Upper lobe of left lung (tissue), 6 donors: ENCODE results near the gene INPP5K. TPM values are rescaled to one million over a fixed set of nuclear protein-coding genes. Genes with fewer than 3 reads are reported as not detected.

Experiments used
- ATAC-seq, 2 donors: fragments of 200-7000 bp; cut with Tn5 transposase; one replicate each; pipeline ENCODE4 v1.9.1; 2022; ENCODE audit warnings: mild to moderate bottlenecking in 2 of 2, moderate library complexity in 2 of 2; ENCODE audit not compliant: low FRiP score in 2 of 2
- DNase-seq, 2 donors: peaks; one replicate each; pipeline ENCODE4 v3.0.0-alpha.2; 2019 to 2020
- H3K27ac ChIP-seq, 4 donors: fragments of 200-600 bp; sonication (generic); one replicate each; pipeline ENCODE4 v1.5.1; 2016 to 2019
- H3K27me3 ChIP-seq, 4 donors: fragments of 200-600 bp; sonication (generic); one replicate each; pipeline ENCODE4 v1.5.1; 2017 to 2019
- H3K36me3 ChIP-seq, 4 donors: fragments of 200-600 bp; sonication (generic); one replicate each; pipeline ENCODE4 v1.5.1; 2016 to 2019
- H3K4me1 ChIP-seq, 4 donors: fragments of 200-600 bp; sonication (generic); one replicate each; pipeline ENCODE4 v1.5.1; 2018 to 2019
- H3K4me3 ChIP-seq, 4 donors: fragments of 200-600 bp; sonication (generic); one replicate each; pipeline ENCODE4 v1.5.1; 2017 to 2019; ENCODE audit warnings: mild to moderate bottlenecking in 2 of 4, moderate library complexity in 1 of 4
- H3K9me3 ChIP-seq, 4 donors: fragments of 200-600 bp; sonication (generic); one replicate each; pipeline ENCODE4 v1.5.1; 2018 to 2019
- EP300 ChIP-seq, 4 donors: sonication (generic); formaldehyde crosslinking; IDR thresholded peaks; one replicate each; pipeline ENCODE4 v1.5.1; 2017; ENCODE audit warnings: antibody characterized with exemption in 4 of 4, control low read depth in 2 of 4
- POLR2A ChIP-seq, 4 donors: fragments of 450-650 bp; IDR thresholded peaks; one replicate each; pipeline ENCODE4 v1.5.1; 2016 to 2017; ENCODE audit warnings: antibody characterized with exemption in 4 of 4, mild to moderate bottlenecking in 2 of 4
- POLR2AphosphoS5 ChIP-seq, 2 donors: sonication (generic); formaldehyde crosslinking; IDR thresholded peaks; one replicate each; pipeline ENCODE4 v1.5.1; 2017; ENCODE audit warnings: antibody characterized with exemption in 2 of 2
- WGBS, 2 donors: methylation state at CpG; one replicate each; pipeline ENCODE4 v1.1.5; 2017 to 2018; 5-methylcytosine and 5-hydroxymethylcytosine counted together
- total RNA-seq, 6 donors: library from RNA; depleted of rRNA in 4 of 6; stranded (reverse); fragments of >200 nt in 4 of 6; gene quantifications; one replicate each; pipeline versions ENCODE4 v1.1.0 to v1.2.1, GENCODE V29; 2016 to 2021
- TF ChIP-seq, protein P1 (sequence below), 6 experiments: fragments of 450-650 bp in 4 of 6; fragments of 200-600 bp in 2 of 6; sonication (generic) in 2 of 6; IDR thresholded peaks; one replicate each; pipeline ENCODE4 v1.5.1; 2016 to 2019; ENCODE audit warnings: antibody characterized with exemption in 6 of 6
- donor health status: DM: no; HTN: no; CAD: no; lungs with moderate emphysema.
- donor health status: DM: no; HTN: yes; CAD: no; lungs with severe emphysema.

Gene INPP5K
- total RNA-seq, 6 donors from 2014 or later: 60.9 to 155 (median 84.6) TPM

DNA sequence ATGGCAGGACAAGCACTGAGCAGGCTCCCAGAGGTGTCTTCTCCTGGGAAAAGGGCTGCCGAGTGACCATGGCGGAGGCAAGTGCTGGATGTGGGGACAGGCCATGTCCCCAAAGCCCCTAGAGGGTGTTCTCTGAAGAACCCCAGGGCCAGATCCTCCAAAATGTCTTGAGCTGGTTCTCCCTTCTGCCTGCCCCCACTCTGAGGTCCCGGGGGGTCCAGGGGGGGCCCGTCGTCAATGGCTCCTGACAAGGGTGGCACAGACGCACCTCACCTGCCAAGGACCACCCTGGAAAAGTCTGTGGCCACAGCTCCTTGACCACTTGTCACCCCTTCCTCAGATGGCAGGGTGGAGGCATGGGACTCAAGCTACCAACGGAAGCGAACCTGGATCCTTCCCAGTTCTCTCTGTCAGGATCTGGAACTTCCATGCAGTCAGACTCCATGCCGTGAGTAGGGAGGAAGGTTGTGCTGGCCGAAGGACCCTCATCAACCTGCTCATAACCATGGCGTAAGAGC, 21.6 kb downstream of the INPP5K start:
- peaks cover 45 to 59% (median 50%) of the 10 kb centered on the region in 4 donors for H3K4me1 ChIP-seq
- TF ChIP-seq POLR2A (IDR thresholded peaks at IDR 0.05) (no peak), EP300 (IDR thresholded peaks at IDR 0.05) (no peak)
- TF ChIP-seq, protein P1, sequence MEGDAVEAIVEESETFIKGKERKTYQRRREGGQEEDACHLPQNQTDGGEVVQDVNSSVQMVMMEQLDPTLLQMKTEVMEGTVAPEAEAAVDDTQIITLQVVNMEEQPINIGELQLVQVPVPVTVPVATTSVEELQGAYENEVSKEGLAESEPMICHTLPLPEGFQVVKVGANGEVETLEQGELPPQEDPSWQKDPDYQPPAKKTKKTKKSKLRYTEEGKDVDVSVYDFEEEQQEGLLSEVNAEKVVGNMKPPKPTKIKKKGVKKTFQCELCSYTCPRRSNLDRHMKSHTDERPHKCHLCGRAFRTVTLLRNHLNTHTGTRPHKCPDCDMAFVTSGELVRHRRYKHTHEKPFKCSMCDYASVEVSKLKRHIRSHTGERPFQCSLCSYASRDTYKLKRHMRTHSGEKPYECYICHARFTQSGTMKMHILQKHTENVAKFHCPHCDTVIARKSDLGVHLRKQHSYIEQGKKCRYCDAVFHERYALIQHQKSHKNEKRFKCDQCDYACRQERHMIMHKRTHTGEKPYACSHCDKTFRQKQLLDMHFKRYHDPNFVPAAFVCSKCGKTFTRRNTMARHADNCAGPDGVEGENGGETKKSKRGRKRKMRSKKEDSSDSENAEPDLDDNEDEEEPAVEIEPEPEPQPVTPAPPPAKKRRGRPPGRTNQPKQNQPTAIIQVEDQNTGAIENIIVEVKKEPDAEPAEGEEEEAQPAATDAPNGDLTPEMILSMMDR (IDR thresholded peaks at IDR 0.05): no peak

DNA sequence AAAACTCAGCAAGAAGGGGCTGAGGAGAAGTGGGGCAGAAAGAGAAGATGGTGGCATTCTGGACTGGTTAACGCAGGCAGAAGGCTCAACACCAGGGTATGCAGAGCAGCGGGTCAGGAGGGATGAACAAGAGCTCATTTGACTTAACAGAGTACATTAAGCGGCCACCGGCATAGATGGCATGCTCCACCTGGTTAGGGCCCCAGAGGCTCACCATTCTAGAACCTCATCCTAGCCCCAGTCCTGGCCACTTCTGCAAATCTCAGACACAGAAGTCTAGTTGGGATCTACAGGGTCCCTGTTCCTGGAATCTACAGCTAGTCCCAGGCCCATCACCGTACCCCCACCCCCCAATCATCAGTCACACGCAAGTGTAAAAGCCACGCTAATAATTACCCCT, 22.2 kb downstream of the INPP5K start:
- peaks cover 9 to 43% (median 32%) of the 10 kb centered on the region in 4 donors for H3K36me3 ChIP-seq
- H3K27ac ChIP-seq: peak overlapping the region; percentile 91 to 96 (median 94)
- peaks cover 51 to 65% (median 56%) of the 10 kb centered on the region in 4 donors for H3K4me1 ChIP-seq
- H3K4me3 ChIP-seq: no peak overlapping the region
- no peak for ATAC-seq
- 97 to 99% methylated on average over 7 of the region's 7 CpGs for WGBS, 2 donors
- no peak for TF ChIP-seq EP300 (IDR thresholded peaks at IDR 0.05)
- no peak for TF ChIP-seq POLR2A (IDR thresholded peaks at IDR 0.05)
- TF ChIP-seq, protein P1 (IDR thresholded peaks at IDR 0.05): no peak
- no peak for TF ChIP-seq POLR2AphosphoS5 (IDR thresholded peaks at IDR 0.05)
- DNase-seq: no peak
- H3K27me3 ChIP-seq: no peaks in the 10 kb centered on the region
- H3K9me3 ChIP-seq: no peaks in the 10 kb centered on the region

More for the DNA sequence above, 21.6 kb downstream of the INPP5K start:
- WGBS, 2 donors: 80 to 90% methylated on average over 2 to 11 of the region's 11 CpGs
- Histone ChIP-seq H3K27ac (peak overlapping the region; percentile 91 to 96 (median 94)), H3K4me3 (no peak overlapping the region), H3K9me3 (no peaks in the 10 kb centered on the region), H3K27me3 (no peaks in the 10 kb centered on the region), H3K36me3 (peaks cover 9 to 48% (median 34%) of the 10 kb centered on the region in 4 donors)
- DNase-seq (no peak), ATAC-seq (no peak)

DNA sequence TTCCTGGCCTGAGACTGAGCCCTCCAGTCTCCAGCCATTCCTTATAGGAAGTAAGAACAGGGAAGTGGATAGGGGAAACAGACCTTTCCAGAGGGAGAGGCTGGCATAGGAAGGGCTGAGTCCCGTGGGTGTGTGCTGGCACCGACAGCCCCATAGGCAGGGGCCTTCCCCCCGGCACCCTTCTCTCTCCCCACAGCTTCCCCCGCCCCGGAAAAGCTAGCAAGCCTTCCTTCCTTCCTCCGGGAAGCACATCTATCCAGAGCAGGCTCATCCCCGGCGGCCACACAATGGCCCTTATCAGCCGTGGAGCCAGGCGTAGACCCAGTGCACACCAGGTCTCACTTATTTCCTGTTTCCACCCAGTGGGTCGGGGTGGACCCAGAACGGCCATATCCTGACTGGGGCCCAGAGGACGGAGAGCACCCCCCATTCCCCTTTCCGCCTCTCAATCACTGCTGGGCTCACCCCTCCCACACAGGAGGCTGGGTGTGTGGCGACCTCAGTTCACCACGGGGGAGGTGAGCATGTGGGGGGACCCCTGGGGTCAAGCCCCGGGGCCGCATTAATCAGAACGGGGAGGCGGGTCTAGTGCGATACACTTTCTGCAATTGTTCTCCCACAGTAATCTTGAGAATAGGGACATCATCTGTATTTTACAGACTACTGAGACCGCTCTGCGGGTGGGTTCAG, 23.0 kb downstream of the INPP5K start:
- Histone ChIP-seq H3K4me1 (peaks cover 59 to 73% (median 64%) of the 10 kb centered on the region in 4 donors), H3K36me3 (peaks cover 9 to 37% (median 32%) of the 10 kb centered on the region in 4 donors), H3K27ac (peak overlapping the region; percentile 91 to 96 (median 94)), H3K4me3 (peak overlapping the region in 3 of 4 donors; percentile 59 to 82 (median 72)), H3K9me3 (no peaks in the 10 kb centered on the region), H3K27me3 (no peaks in the 10 kb centered on the region)
- DNase-seq (peak in 1 of 2 donors; percentile 65), ATAC-seq (peak; percentile 9 to 54)
- WGBS, 2 donors: 50 to 67% methylated on average over 12 to 23 of the region's 23 CpGs
- TF ChIP-seq EP300 (IDR thresholded peaks at IDR 0.05) (peak in 1 of 4 donors; percentile 35), POLR2A (IDR thresholded peaks at IDR 0.05) (no peak), POLR2AphosphoS5 (IDR thresholded peaks at IDR 0.05) (peak; percentile 72 to 79)

DNA sequence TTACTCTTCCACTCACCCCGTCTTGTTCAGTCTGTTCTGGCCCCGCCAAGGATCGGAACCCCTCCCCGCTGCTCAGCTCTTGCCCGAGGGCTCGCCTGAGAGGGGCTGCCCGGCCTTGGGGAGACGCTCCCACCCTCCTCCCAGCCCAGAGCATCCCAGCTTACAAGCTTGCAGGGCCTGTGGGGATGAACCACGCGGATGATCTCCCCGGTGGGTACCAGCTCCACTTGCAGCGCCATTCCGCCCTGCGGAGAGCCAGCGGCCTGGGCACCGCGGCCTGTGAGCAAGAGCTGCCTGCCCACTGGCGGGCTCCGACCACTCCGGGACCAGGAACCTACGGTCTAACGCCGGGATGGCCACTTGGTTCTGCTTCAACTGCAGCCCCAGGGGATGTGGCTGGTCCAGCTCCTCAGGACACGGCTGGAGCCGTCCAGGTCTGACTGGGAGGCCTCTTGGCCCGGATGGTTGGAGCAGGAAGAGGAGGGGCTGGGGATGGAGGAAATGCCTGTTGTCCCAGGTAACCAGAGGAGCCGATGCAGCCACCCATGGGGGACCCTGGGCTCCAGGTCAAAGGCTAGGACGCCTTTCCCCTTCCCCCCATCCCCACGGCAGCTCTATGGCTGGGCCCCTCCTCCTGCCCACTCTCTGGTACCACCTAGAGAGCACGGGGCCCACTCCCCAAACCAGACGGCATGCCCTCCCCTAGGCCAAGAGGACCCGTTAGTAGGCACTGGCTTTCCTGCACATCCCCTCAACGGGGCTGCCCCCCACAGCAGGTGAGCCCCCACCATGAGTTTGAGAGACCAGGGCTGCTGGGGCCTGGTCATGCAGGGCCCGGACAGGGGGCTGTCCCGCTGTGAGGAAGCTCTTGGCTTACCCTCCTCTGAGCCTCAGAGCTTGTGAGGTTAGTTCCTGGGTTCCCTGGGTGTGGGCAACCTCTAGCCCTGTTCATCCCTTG, 23.9 kb downstream of the INPP5K start, which contains the start of gene MYO1C:
Gene MYO1C (minus strand): TSS at position 438 of the 958 bp plus-strand sequence. CDS start 199 bp downstream, at position 239.
- Histone ChIP-seq H3K4me3 (peak within 1 kb of the TSS; percentile 59 to 82 (median 70)), H3K9me3 (no peaks in the 10 kb centered on the region), H3K36me3 (peaks cover 9 to 29% (median 26%) of the 10 kb centered on the region in 4 donors), H3K27me3 (no peaks in the 10 kb centered on the region), H3K4me1 (peaks cover 64 to 80% (median 68%) of the 10 kb centered on the region in 4 donors), H3K27ac (peak within 1 kb of the TSS; percentile 91 to 96 (median 94))
- DNase-seq (peak in 1 of 2 donors; percentile 87), ATAC-seq (no peak)
- TF ChIP-seq POLR2A (IDR thresholded peaks at IDR 0.05) (no peak), POLR2AphosphoS5 (IDR thresholded peaks at IDR 0.05) (no peak), EP300 (IDR thresholded peaks at IDR 0.05) (no peak)
- TF ChIP-seq, protein P1 (IDR thresholded peaks at IDR 0.05): no peak
- 30 to 48% methylated on average over 6 to 35 of the region's 35 CpGs for WGBS, 2 donors
